Mesenteric fat pad (tissue), 1 donor: Measurements from ENCODE around the gene EPX. TPM values are rescaled to one million over a fixed set of nuclear protein-coding genes. Genes with fewer than 3 reads are reported as not detected.

Experiments used
- DNase-seq: peaks from one replicate; pipeline ENCODE4 v3.0.0-alpha.2; 2020; ENCODE audit warnings: low spot score
- total RNA-seq: library from RNA; stranded (reverse); fragmentation: NEBNext Ultra II Directional; extraction: Animal tissue kit (Norgen Biotek cat#: 25700); gene quantifications from one replicate; pipeline ENCODE4 v1.2.1, GENCODE V29; 2021
- donor health status: DM: yes; HTN: yes; CAD: no.

Gene EPX
- total RNA-seq, 1 donor from 2014 or later: not detected

- peak; percentile 49 for DNase-seq
These were observed 58.0 kb downstream of the EPX start for GRCh38 chr17:58250344-58251011.

GRCh38 chr17:58252141-58252540 lies 59.6 kb downstream of the EPX start:
- DNase-seq: peak; percentile 87

DNA sequence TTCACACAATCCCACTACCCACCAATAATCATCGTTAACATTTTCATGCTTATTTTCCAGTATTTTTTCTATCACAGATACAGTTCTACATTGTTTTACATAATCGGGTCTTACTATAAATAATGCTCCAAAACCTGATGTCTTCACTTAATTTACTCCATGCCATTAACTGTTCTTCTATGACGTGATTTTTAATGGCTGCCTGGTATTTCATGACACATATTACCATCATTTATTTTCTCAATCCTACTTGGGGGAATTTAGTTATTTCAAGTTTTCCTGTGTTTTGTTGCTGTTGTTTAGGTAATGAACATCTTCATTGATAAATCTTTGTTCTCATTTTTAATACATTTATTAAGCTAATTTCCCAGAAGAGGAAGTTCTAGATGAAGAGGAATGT lies 60.6 kb downstream of the EPX start:
- no peak for DNase-seq

Other genes starting within 250 kb of the EPX start
- 34.1 TPM for gene CUEDC1, start 237.3 kb upstream of the EPX start, total RNA-seq
- gene VEZF1, start 204.5 kb upstream of the EPX start, total RNA-seq: 42.7 TPM
- 167 TPM for gene SRSF1, start 185.5 kb upstream of the EPX start, total RNA-seq
- gene DYNLL2, start 109.3 kb upstream of the EPX start, total RNA-seq: 32.2 TPM
- gene OR4D1, start 44.3 kb upstream of the EPX start, total RNA-seq: not detected
- not detected for gene OR4D2, start 25.7 kb upstream of the EPX start, total RNA-seq
- 9.6 TPM for gene MKS1, start 26.5 kb downstream of the EPX start, total RNA-seq
- gene LPO, start 45.9 kb downstream of the EPX start, total RNA-seq: not detected
- 0.35 TPM for gene MPO, start 88.2 kb downstream of the EPX start, total RNA-seq
- gene TSPOAP1, start 136.1 kb downstream of the EPX start, total RNA-seq: 1.3 TPM
- 61.9 TPM for gene SUPT4H1, start 159.5 kb downstream of the EPX start, total RNA-seq
- not detected for gene RNF43, start 224.8 kb downstream of the EPX start, total RNA-seq